K562 (cell line): ENCODE measurements around the gene IL1B. TPM values are rescaled to one million over a fixed set of nuclear protein-coding genes. Genes with fewer than 3 reads are reported as not detected.

Experiments used
- ATAC-seq: fragments of 200-7000 bp; cut with Tn5 transposase; 3 replicates; pipeline ENCODE4 v1.9.1; 2020; ENCODE audit warnings: moderate library complexity
- BruUV-seq: library from RNA; stranded (reverse); fragments of 400-500 nt; replicated peaks from 2 replicates; lab custom pipeline; 2021; lab: Mats Ljungman, UMichigan
- CTCF ChIA-PET: fragments of 300-600 bp; formaldehyde crosslinking; extraction: SDS; loops from one replicate; lab custom pipeline; 2021; ENCODE audit warnings: low intra/inter-chr PET ratio; lab: Yijun Ruan, JAX
- POLR2A ChIA-PET: fragments of 300-600, 350-650 bp; sonication (Branson Sonifier 250); formaldehyde crosslinking; extraction: SDS; loops from one replicate; lab custom pipeline; 2021; ENCODE audit warnings: antibody characterized with exemption, inconsistent platforms; lab: Yijun Ruan, JAX
- DNase-seq, 4 experiments: peaks; one replicate each; pipeline versions ENCODE4 v3.0.0 to v3.0.0-alpha.2; 2011 to 2018; ENCODE audit warnings: low spot score in 3 of 4, mixed read lengths in 3 of 4; ENCODE audit errors: extremely low read depth in 1 of 4
- FAIRE-seq: peaks from 2 replicates; lab custom pipeline; 2011; peaks lifted over from hg19 to GRCh38; lab: Jason Lieb, UNC
- H2AFZ ChIP-seq: 2 replicates; pipeline ENCODE4 v1.6.0; 2011; ENCODE audit warnings: low read depth, low read length, control low read depth, inconsistent platforms
- H3K27ac ChIP-seq: fragments of 200-600 bp; 3 replicates; pipeline ENCODE4 v1.8.0; 2011; ENCODE audit warnings: low read depth, mild to moderate bottlenecking, control low read depth, inconsistent platforms, low read length, moderate library complexity, mixed read lengths; ENCODE audit errors: extremely low read depth
- H3K27me3 ChIP-seq, 2 experiments: fragments of 300-600 bp in 1 of 2; 2 replicates in 1 of 2; 3 replicates in 1 of 2; pipeline versions ENCODE4 v1.6.0 to v1.8.0; 2011; ENCODE audit warnings: inconsistent platforms in 2 of 2, low read length in 2 of 2, mild to moderate bottlenecking in 1 of 2, mixed read lengths in 1 of 2, moderate library complexity in 1 of 2; ENCODE audit not compliant: control insufficient read depth in 2 of 2, insufficient read depth in 2 of 2
- H3K36me3 ChIP-seq: fragments of 300-600 bp; 3 replicates; pipeline ENCODE4 v1.8.0; 2011; ENCODE audit warnings: mild to moderate bottlenecking, low read length, inconsistent platforms; ENCODE audit not compliant: control insufficient read depth, insufficient read depth
- H3K4me1 ChIP-seq, 2 experiments: fragments of 200-600 bp in 1 of 2; replicated peaks in 1 of 2; 2 replicates in 1 of 2; 3 replicates in 1 of 2; pipeline versions ENCODE4 v1.5.1 to v1.8.0; 2011; ENCODE audit warnings: inconsistent platforms in 2 of 2, low read length in 2 of 2, mild to moderate bottlenecking in 1 of 2, mixed read lengths in 1 of 2, moderate library complexity in 1 of 2; ENCODE audit not compliant: control insufficient read depth in 2 of 2, insufficient read depth in 2 of 2
- H3K4me2 ChIP-seq: 2 replicates; pipeline ENCODE4 v1.6.1; 2011; ENCODE audit warnings: low read length, control low read depth, inconsistent platforms, mixed read lengths; ENCODE audit not compliant: insufficient read depth
- H3K4me3 ChIP-seq: fragments of 200-600 bp; sonication (generic), shearing (Covaris generic); 2 replicates; pipeline ENCODE4 v1.5.1; 2016; ENCODE audit warnings: control low read depth, inconsistent platforms
- H3K79me2 ChIP-seq: fragments of 200-600 bp; 3 replicates; pipeline ENCODE4 v1.8.0; 2011; ENCODE audit warnings: low read length, inconsistent platforms; ENCODE audit not compliant: control insufficient read depth, insufficient read depth
- H3K9ac ChIP-seq, 2 experiments: 2 replicates each; pipeline versions ENCODE4 v1.6.0 to v1.6.1; 2011; ENCODE audit warnings: low read depth in 2 of 2, low read length in 2 of 2, control low read depth in 1 of 2, inconsistent platforms in 1 of 2, mild to moderate bottlenecking in 1 of 2, mixed read lengths in 1 of 2; ENCODE audit not compliant: insufficient read depth in 1 of 2
- H3K9me1 ChIP-seq: one replicate; pipeline ENCODE4 v1.6.0; 2011; ENCODE audit warnings: inconsistent platforms, mild to moderate bottlenecking, low read length, moderate library complexity; ENCODE audit not compliant: control insufficient read depth, insufficient read depth
- H3K9me3 ChIP-seq: replicated peaks from 2 replicates; pipeline ENCODE4 v1.5.1; 2011; ENCODE audit warnings: low read depth, low read length, inconsistent platforms; ENCODE audit not compliant: control insufficient read depth, insufficient read depth
- H4K20me1 ChIP-seq: replicated peaks from 2 replicates; pipeline ENCODE4 v1.6.1; 2011; ENCODE audit warnings: low read length, inconsistent platforms, mixed read lengths; ENCODE audit not compliant: control insufficient read depth, insufficient read depth
- CCAR2 ChIP-seq: fragments of 200-400 bp; formaldehyde crosslinking; IDR thresholded peaks from 2 replicates; pipeline ENCODE4 v1.6.1; 2017; ENCODE audit warnings: mild to moderate bottlenecking, low read depth, low read length
- GTF3C2 ChIP-seq: IDR thresholded peaks from 3 replicates; pipeline ENCODE4 v1.6.1; 2011; ENCODE audit warnings: borderline replicate concordance, mild to moderate bottlenecking, moderate library complexity; ENCODE audit not compliant: insufficient read length; ENCODE audit errors: extremely low read depth
- SRSF1 ChIP-seq: fragments of 200-400 bp; formaldehyde crosslinking; IDR thresholded peaks from 2 replicates; pipeline ENCODE4 v1.6.1; 2017; ENCODE audit warnings: mild to moderate bottlenecking, low read depth, low read length, moderate library complexity
- STAT5A ChIP-seq: IDR thresholded peaks from 2 replicates; pipeline ENCODE4 v1.6.1; 2012; ENCODE audit warnings: low read length, inconsistent platforms, borderline replicate concordance
- ZNF263 ChIP-seq: sonication (generic); formaldehyde crosslinking; IDR thresholded peaks from 2 replicates; pipeline ENCODE4 v1.8.0; 2022; ENCODE audit warnings: mild to moderate bottlenecking, missing genetic modification reagents, borderline replicate concordance
- ZNF668 ChIP-seq: fragments of 250-450 bp; sonication (Bioruptor Pico); IDR thresholded peaks from 2 replicates; pipeline ENCODE4 v1.8.0; 2022; ENCODE audit warnings: mild to moderate bottlenecking, inconsistent platforms
- ZNF695 ChIP-seq: fragments of 450-650 bp; formaldehyde crosslinking; IDR thresholded peaks from 2 replicates; pipeline ENCODE4 v1.4.0; 2020; ENCODE audit warnings: mild to moderate bottlenecking, moderate library complexity
- WGBS: fragments of 100-300 bp; shearing (Covaris generic); methylation state at CpG from one replicate; pipeline ENCODE4 v1.1.6; 2016; ENCODE audit warnings: low coverage, mixed read lengths; ENCODE audit not compliant: insufficient coverage; ENCODE audit errors: missing lambda C conversion rate; 5-methylcytosine and 5-hydroxymethylcytosine counted together
- in situ Hi-C: fragments of 300-500 bp; cut with MboI; formaldehyde crosslinking; loops from 4 replicates; pipeline ENCODE4 v1.15.0; 2018; ENCODE audit warnings: inconsistent platforms, mixed read lengths
- intact Hi-C: fragments of 100-400 bp; cut with micrococcal nuclease; formaldehyde crosslinking; loops from 2 replicates; pipeline ENCODE4 v1.14.2; 2022
- polyA plus RNA-seq, 8 experiments: library from polyadenylated mRNA; depleted of rRNA in 4 of 8; stranded (reverse) in 5 of 8; unstranded in 3 of 8; fragments of >200 nt; fragmentation: Nextera tagmentation in 2 of 8; fragmentation: Illumina TruSeq in 1 of 8; extraction: Ambion mirVana in 2 of 8; extraction: Trizol in 1 of 8; gene quantifications; 2 replicates each; pipeline versions ENCODE4 v1.2.1 to v1.2.3, GENCODE V29; 2011 to 2014; ENCODE audit warnings: inconsistent platforms in 1 of 8, missing spikeins in 1 of 8
- total RNA-seq, 7 experiments: library from RNA; depleted of rRNA in 6 of 7; stranded (reverse); fragments of >200 nt in 6 of 7; fragmentation: Illumina TruSeq in 2 of 7; extraction: Trizol in 2 of 7; gene quantifications; 2 replicates each; pipeline versions ENCODE4 v1.2.1 to v1.2.3, GENCODE V29; 2011 to 2021; ENCODE audit warnings: low replicate concordance in 1 of 7

Gene IL1B
- total and polyA plus RNA-seq, 9 of the 15 experiments (the other 6 are each of a cell fraction or from before 2014, with no cell fraction given) = 0.29 TPM; not detected in 8

- intact Hi-C loops (no loop called here), in situ Hi-C loops (no loop called here)
- no peak for DNase-seq
- Histone ChIP-seq H3K9me3 (no peaks in the 10 kb centered on the region), H2AFZ (no peak overlapping the region), H3K4me1 (no peaks in the 10 kb centered on the region), H3K27me3 (peaks cover 38 to 41% of the 10 kb centered on the region in 2 experiments), H3K4me2 (no peak overlapping the region), H3K36me3 (no peaks in the 10 kb centered on the region), H3K79me2 (no peaks in the 10 kb centered on the region), H4K20me1 (no peaks in the 10 kb centered on the region; the same call in 1 of the 2 replicates), H3K9ac (no peak overlapping the region), H3K9me1 (no peaks in the 10 kb centered on the region), H3K4me3 (no peak overlapping the region), H3K27ac (no peak overlapping the region)
- no peak for TF ChIP-seq CCAR2
- no peak for TF ChIP-seq STAT5A
- no peak for TF ChIP-seq ZNF263 (CRISPR knock-in tag)
- TF ChIP-seq SRSF1 = no peak
- no peak for TF ChIP-seq ZNF695
- TF ChIP-seq GTF3C2 = no peak
- no peak for TF ChIP-seq ZNF668
- ATAC-seq = no peak
- WGBS = 4% methylated on average over 2 of the region's 2 CpGs
- ChIA-PET POLR2A (no interaction called here), CTCF (no interaction called here)
- FAIRE-seq = no peak
- no TSS peak for BruUV-seq
Measured at GRCh38 chr2:112843836-112844235, 7.3 kb upstream of the IL1B start.
